RKO (cell line): Measurements from ENCODE around the gene BTF3L4.
"Not testable (repeated sequence)": the region's sequence is repeated elsewhere in the genome, so short reads cannot be mapped to it uniquely, and the experiment has no call there.

Experiments
- DNase-seq: peaks from one replicate; pipeline ENCODE4 v3.0.0-alpha.2; 2016; ENCODE audit warnings: low spot score

The BTF3L4 gene

DNA sequence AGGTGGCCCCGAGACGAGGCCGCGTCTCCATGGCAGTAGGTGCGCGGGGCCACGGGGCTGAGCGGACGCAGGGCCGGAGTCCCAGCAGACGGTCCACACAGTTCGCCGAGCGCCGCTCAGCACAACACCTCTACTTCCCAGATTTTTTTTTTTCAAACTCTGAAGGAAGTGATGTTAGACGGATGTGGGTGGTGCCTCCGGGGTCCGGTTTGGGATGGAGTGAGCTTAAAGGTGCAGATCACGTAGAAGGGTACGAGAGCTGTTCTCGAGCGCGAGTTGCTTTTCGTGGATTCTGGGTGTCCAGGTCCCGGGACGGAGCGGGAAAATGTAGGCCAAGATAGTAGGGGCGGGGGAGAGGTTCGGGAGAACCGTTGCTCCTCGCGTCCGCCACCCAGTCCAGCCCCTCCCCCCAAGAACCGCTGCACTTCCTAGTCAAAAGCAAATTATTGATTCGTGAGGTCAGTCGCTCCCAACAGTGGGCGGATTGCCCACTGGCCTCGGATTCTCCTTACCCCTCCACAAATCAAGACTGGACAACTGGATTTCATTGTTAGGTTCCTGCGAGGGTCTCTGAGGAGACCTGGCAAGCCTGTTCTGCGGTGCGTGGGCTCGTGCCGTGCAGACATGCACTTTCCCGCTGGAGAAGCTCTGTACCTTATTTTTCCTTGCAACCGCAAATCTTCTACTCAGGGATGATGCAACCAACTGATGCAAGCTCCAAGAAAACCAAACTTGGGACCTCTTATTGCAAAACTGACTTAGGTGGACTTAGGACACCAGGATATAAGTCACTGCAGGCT, 829 bp upstream of the BTF3L4 start, which contains the start of gene TXNDC12:
TSS of gene TXNDC12 (minus strand) at position 126 of the 800 bp plus-strand sequence. CDS start at position 31, 95 bp downstream.
- peak; percentile 96 for DNase-seq

DNA sequence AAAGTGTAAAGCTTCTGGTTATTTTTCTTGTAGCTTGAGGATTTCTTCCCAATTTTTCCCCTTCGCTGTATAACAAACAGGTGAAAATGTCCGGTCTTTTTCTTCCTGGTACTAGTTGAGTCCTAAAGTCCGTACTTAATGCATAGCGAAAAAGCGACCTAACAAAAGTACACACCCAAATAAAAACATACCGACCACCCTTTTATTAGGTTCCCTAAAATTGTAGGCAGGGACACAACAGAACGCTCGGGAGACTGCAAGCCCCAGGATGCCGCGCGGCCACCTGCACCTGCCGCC, 281 bp upstream of the BTF3L4 start:
- DNase-seq: no peak

DNA sequence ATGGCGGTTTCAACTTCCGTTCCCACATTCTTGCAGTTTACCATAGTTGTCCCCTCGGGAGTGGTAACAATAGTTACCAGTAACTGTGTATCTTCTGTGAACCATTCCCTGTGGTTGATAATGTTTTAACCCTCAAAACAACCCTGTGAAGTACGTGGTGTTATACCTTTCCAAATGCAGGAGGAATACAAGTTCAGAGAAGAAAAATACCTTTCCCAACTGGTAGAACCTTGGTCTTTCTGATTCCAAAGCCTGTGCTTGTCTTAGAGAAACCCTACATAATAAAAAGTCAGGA, 789 bp downstream of the BTF3L4 start:
- DNase-seq: no peak

DNA sequence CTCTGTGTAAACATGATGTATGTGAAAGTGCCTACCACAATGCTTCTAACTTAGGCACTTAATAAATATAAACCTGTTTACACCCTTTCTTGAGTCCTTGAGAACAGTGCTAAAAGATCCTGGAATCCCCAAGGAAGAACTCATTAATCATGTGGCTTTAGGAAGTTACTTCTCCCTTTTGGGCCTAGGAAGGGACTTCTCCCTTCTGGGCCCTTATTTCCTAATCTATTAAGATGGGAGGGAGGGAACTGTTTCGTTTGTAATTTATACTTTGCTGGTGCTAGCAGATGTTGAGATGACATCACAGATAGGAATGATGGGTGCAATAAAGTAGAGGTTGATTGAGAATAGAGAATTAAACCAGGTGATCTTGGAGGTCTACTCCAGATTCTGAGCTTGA, 1.2 kb downstream of the BTF3L4 start:
- DNase-seq: peak; percentile 34

DNA sequence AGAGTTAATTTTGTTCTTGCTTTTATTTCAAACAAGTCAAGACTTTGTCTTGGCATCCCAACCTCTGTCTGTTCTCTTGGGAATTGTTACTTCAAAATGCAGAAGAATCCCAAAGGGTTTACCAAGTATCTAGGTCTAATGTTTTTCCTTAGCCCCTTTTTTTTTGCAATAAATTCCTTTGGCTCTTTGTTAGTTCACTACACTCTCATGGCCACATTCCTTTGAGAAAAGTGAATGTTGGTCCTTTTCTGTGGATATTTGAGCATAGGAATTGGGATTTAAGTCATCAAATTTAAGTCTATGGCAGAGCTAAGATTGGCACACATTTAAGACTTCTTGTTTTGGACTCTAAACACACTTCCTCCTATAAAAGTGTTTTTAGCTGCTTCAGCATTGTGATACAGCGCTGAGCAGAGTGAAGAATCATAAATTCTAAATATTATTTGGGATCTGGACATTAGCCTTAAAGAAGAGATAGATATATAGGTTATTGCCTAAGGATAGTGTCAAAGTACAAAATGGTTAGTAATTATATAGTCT, 1.9 kb downstream of the BTF3L4 start:
- no peak for DNase-seq

DNA sequence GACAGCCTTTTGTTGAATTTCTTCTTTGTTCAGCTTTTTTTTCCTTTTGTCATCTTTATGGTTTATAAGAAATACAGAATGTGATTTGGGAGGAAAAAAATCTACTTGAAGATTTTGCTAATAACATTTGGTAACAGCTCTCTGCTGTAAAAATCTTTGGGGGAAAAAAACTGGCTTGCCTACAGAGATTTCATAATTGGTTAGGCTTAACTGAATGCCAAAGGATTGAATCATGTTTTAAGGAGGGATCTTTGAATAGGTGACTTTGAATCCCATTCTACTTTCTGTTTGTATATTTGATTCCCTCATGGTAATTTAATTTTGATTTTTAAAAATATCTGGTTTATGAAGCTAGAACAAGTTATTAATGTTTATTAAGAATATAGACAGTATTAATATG, 3.2 kb downstream of the BTF3L4 start:
- DNase-seq: no peak

DNA sequence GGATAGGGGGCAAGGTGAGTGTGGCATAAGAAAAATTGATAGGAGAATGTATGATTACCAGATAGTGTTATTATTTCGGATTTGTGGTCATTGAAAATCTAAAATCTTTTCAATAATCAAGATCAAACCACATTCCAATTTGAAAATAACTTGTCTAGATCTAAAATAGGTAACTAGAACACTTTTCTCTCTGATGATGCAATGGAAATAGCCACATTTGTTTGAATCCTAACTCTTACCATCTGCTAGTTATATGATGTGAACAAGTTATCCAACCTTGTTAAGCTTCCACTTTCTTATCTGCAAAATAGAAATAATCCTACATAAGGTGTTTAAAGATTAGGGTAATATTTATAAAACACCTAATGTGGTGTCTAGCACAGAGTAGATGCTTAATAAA, 3.8 kb downstream of the BTF3L4 start:
- no peak for DNase-seq

DNA sequence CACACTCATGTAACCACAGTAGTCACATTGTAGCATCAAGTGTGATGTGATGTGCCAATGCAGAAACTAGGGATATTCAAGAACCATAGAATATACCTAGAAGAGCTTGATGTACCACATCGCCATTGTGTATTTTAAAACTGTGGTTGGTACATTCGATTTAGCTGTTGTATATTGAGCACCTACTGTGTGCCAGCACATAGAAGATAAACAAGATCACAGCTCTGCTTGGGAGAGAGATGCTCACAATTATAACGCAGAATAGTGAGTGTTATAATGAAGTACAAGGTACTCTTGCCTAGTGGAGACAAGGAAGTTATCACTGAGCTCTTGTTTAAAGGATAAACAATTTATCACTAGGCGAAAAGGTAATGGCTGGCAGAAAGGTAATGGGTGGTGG, 4.7 kb downstream of the BTF3L4 start:
- DNase-seq: no peak

DNA sequence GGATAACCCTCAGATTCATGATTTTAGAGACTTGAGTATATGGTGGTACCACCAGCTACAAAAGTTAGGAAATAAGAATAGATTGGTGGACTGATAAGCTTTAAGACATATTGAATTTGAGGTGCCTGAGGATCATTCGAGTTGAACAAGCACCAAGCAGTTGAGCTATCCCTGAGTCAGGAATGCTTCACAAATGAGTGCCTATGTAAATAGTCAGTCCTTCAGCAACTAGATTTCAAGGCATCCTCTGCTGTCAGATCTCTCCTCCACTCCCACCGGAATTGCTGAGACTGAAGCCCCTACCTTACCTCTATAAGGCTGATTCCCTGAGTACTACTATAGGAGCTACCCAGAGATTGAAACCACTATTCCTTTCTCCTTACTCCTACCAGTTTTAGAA, 7.1 kb downstream of the BTF3L4 start:
- no peak for DNase-seq

DNA sequence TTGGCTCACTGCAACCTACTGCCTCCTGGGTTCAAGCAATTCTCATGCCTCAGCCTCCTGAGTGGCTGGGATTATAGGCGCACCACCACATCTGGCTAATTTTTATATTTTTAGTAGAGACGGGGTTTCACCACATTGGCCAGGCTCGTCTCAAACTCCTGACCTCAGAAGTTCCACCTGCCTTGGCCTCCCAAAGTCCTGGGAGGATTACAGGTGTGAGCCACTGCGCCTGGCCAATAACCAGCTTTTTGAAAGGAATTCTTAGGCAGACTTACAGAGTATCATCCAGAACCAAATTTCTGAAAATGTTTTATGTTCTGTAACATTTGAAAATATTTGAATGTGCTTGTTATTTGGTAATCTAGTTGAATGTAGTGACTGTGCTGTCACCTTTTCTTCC, 14.6 kb downstream of the BTF3L4 start:
- no peak for DNase-seq

DNA sequence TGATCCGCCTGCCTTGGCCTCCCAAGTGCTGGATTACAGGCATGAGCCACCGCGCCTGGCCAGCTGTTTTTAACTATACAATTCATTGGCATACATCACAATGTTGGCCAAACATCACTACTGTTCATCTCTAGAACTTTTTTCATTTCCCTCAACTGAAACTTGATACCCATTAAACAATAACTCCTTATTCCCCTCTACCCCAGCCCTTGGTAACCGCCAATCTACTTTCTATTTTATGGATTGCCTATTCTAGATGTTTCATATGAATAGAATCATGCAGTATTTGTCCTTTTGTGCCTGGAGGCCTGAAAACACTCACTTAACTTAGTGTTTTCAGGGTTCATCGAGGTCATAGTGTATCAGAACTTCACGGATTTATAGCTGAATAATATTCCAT, 16.2 kb downstream of the BTF3L4 start:
- no peak for DNase-seq

DNA sequence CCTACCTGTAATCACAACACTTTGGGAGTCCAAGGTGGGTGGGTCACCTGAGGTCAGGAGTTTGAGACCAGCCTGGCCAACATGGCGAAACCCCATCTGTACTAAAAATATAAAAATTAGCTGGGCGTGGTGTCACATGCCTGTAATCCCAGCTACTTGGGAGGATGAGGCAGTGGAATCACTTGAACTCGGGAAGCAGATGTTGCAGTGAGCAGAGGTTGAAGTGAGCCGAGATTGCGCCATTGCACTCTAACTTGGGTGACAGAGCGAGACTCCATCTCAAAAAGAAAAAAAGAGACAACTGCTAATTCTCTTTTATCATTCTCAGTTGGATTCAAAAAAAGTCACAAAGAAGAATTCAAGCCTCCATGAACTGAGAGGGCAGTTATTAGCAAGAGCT, 21.2 kb downstream of the BTF3L4 start:
- not testable (repeated sequence) for DNase-seq

DNA sequence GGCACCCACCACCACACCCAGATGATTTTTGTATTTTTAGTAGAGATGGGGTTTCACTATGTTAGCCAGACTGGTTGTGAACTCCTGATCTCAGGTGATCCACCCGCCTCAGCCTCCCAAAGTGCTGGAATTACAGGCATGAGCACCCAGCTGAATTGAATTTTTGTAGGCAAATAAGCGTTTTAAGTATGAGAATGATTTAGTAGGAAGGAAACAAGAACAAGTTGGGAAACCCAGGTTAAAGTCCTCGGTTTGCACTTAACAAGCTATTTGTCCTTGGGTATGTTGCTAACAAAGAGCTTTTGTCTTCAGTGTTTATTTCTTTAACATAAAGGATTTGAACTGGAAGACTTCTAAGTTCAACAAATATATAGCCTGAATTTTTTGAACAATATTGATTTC, 23.9 kb downstream of the BTF3L4 start:
- DNase-seq: no peak

DNA sequence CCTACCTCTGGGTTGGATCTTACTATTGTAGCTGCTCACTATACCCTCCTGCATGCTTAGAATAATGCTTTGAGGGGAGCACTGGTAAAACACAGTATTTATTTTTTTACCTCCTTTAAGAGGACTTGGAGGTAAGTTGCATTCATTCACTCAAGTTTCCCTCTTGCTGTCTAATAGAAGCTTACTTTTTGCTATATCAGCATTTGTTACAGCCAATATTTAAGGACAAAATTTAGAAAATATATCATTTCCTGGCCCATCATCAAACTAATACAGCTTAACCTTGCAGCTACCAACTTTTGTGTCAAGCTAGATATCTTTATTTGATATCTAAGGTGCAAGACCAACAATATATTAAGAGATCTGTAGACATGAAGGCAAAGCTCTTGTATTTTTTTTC, 31.8 kb downstream of the BTF3L4 start:
- DNase-seq: not testable (repeated sequence)

DNA sequence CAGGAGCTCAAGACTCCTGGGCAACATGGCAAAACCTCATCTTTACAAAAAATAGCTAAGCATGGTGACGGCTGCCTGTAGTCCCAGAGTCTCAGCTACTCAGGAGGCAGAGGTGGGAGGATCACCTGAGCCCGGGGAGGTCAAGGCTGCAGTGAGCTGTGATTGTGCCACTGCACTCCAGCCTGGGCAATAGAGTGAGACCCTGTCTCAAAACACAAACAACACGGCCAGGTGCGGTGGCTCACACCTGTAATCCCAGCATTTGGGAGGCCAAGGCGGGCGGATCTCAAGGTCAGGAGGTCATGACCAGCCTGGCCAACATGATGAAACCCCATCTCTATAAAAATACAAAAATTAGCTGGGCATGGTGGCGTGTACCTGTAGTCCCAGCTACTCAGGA, 38.2 kb downstream of the BTF3L4 start:
- DNase-seq: not testable (repeated sequence)

DNA sequence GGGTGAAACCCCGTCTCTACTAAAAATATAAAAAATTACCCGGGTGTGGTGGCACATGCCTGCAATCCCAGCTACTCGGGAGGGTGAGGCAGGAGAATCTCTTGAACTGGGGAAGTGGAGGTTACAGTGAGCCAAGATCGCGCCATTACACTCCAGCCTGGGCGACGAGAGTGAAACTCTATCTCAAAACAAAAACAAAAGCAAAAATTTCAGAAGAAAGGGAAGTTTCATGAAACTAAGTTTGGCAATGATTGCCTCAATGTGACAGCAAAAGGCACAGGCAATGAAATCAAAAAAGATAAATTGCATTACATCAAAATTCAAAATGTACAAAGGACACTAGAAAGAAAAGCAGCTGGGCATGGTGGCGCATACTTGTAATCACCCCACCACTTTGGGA, 40.1 kb downstream of the BTF3L4 start:
- DNase-seq: no peak

DNA sequence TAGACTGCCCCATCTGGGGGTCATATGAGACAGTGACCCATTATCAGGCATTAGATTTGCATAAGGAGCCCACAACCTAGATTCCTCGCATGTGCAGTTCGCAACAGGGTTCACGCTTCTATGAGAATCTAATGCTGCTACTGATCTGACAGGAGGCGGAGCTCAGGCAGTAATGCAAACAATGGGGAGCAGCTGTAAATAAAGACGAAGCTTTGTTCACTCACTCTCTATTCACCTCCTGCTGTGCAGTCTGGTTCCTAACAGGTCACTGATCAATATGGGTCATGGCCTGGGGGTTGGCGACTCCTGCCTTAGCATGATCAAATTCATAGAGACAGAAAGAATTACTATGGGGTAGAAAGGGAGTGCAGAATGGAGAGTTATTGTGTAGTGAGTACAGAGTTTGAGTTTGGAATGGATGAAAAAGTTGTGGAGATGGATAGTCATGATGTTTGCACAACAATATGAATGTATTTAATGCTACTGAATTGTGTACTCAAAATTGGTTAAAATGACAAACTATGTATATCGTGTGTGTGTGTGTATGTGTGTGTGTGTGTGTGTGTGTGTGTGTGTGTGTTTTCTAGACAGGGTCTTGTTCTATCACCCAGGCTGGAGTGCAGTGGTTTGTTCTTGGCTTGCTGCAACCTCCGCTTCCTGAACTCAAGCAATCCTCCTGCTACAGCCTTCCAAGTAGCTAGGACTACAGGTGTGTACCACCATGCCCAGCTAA, 42.2 kb downstream of the BTF3L4 start:
- no peak for DNase-seq

DNA sequence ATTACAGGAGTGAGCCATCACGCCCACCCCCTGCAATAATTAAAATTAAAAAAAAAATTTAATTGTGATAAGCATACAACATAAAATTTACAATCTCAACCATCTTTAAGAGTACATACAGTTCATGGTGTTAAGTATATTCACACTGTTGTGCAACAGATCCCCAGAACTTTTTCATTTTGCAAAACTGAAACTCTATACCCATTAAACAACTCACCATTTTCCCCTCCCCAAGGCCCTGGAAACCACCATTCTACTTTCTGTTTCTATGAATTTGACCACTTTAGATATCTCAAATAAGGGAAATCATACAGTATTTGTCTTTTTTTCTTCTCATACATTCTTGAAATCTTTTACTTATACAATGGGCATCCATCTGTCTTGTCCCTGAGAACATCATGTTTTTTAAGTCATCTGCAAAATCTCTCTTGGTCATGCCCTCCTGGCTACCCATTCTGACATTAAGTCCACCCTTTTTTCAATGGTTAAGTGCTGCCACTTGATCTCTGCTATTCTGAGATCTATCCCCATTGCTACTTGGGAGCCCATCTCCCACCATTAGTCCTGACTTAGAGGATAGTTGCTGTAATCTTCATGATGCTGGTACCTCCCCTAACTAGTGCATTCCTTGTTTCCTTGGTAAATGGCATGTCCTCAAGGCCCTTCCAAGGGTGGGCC, 46.4 kb downstream of the BTF3L4 start:
- no peak for DNase-seq

DNA sequence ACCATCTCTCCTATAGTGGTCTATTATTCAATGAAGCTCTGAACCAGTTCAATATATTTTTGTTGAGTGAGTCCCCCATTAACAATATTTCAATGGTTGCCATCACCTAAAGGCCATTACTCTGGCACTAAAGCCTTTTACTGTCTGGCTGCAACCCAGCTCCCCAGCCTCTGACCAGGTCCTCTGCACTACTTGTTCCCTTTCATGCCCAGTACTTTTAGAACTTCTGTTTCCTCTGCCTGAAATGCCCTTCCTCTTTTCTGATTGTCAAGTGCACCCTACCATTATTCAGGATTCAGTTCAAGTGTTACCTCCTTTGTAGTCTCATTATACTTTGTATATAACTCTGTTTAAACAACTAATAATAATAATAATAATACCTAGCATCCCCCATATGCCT, 55.4 kb downstream of the BTF3L4 start:
- no peak for DNase-seq

DNA sequence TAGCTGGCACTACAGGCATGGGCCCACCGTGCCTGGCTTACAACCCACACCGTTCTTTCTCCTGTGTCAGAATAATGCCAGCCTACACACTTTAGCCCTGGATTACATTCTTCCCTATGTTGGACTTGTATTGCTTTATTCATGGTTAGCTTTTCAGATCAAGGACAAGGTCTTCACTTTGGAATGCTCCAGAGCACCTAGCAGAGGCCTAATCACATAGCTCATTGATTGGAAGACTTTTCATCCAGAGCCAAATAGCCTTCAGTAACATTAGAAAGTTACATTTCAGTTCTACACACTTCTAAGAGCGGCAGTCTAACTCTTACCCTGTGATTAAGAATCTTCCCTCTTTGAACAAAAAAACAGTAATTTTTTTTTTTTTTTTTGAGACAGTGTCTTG, 56.4 kb downstream of the BTF3L4 start:
- DNase-seq: no peak

DNA sequence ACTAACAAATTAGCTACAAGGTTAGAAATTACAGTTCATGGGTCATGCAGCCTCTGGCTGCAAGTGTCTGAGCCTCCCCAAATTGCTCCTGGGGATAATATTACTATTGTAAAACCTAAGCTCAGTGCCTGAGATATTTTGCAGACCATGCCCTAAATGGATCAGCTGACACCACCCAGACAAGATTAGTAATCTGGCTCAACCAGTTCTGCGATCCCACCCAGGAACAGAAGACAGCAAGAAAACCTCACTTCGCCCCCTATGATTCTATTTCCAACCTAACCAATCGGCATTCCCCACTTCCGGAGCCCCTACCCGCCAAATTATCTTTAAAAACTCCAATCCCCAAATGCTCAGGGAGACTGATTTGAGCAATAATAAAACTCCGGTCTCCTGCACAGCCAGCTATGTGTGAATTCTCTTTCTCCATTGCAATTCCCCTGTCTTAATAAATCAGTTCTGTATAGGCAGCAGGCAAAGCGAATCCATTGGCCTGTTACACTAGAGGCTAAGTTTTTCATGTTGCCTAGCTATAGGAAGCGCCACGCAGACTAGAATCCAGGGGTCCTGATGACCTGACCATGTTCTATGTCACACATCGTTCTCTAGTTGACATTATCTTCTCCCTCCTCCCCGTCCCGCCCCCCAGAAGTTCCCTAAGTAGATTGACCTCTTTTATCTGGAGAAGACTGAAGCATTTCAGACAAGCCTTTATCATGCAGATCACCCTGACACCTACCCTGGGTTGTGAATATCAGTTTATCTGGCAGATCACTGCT, 63.4 kb downstream of the BTF3L4 start:
- no peak for DNase-seq

DNA sequence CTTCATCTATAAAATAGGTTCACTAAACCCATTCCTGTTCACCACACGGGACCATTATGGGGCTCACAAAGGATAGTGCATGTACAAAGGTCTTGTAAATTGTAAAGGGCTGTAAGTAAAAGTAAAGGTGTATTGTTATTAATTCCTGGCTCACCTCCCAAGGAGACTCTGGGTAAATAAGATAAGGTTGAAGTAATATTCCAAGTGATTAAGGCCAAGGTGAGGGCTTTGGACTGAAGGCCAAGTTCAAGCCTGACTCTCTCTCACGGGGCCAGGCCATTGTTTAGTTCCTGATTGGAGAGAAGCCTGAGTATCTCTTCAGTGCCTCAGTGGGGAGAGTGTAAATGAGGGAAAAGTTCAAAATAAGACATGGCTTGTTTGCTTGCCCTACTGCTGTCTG, 66.3 kb downstream of the BTF3L4 start:
- no peak for DNase-seq
